Naive thymus-derived CD4-positive, alpha-beta T cell (primary cell): Measurements from ENCODE around the gene TLE6. TPM values are rescaled to one million over a fixed set of nuclear protein-coding genes. Genes with fewer than 3 reads are reported as not detected.

ENCODE experiments used
- ATAC-seq: fragments of 150-1000 bp; cut with Tn5 transposase; 2 replicates; pipeline ENCODE4 v1.10.0; 2021; ENCODE audit warnings: mild to moderate bottlenecking, moderate library complexity
- CTCF ChIA-PET: fragments of 350-600 bp; sonication (Branson Sonifier 250); formaldehyde crosslinking; loops from one replicate; lab custom pipeline; 2021; ENCODE audit warnings: antibody characterized with exemption; lab: Charles Lee
- POLR2A ChIA-PET: fragments of 350-600 bp; sonication (Branson Sonifier 250); formaldehyde crosslinking; loops from one replicate; lab custom pipeline; 2021; ENCODE audit warnings: antibody characterized with exemption, inconsistent platforms; lab: Charles Lee
- DNase-seq, 9 donors: peaks; one replicate each; pipeline versions ENCODE4 v3.0.0 to v3.0.0-alpha.2; 2020 to 2022; ENCODE audit warnings: mixed read lengths in 1 of 9
- H3K27ac ChIP-seq: one replicate; pipeline ENCODE4 v1.7.0; 2013; ENCODE audit warnings: mild to moderate bottlenecking, low read depth, low read length, moderate library complexity
- H3K27me3 ChIP-seq, 2 donors: one replicate each; pipeline ENCODE4 v1.7.0; 2013; ENCODE audit warnings: low read length in 2 of 2, mild to moderate bottlenecking in 2 of 2, moderate library complexity in 2 of 2; ENCODE audit not compliant: control insufficient read depth in 2 of 2, insufficient read depth in 2 of 2
- H3K36me3 ChIP-seq, 3 experiments: 1 replicate in 2 of 3; 2 replicates in 1 of 3; pipeline ENCODE4 v1.7.0; 2013; ENCODE audit warnings: low read length in 3 of 3, mild to moderate bottlenecking in 3 of 3, moderate library complexity in 1 of 3; ENCODE audit not compliant: insufficient read depth in 3 of 3, control insufficient read depth in 2 of 3
- H3K4me1 ChIP-seq, 2 donors: one replicate each; pipeline ENCODE4 v1.7.0; 2013; ENCODE audit warnings: low read length in 2 of 2, mild to moderate bottlenecking in 2 of 2, moderate library complexity in 1 of 2; ENCODE audit not compliant: control insufficient read depth in 2 of 2, insufficient read depth in 2 of 2
- H3K4me3 ChIP-seq: 2 replicates; pipeline ENCODE4 v1.7.0; 2013; ENCODE audit warnings: mild to moderate bottlenecking, low read length
- H3K9me3 ChIP-seq, 3 experiments: 1 replicate in 2 of 3; 2 replicates in 1 of 3; pipeline ENCODE4 v1.7.0; 2013; ENCODE audit warnings: low read length in 3 of 3; ENCODE audit not compliant: control insufficient read depth in 2 of 3
- H3K27ac Mint-ChIP-seq, 9 donors: one replicate each; pipeline ENCODE4 v1.8.0; 2020 to 2022; ENCODE audit warnings: mixed read lengths in 9 of 9, mild to moderate bottlenecking in 8 of 9, moderate library complexity in 5 of 9, inconsistent platforms in 2 of 9
- H3K27me3 Mint-ChIP-seq, 5 donors: one replicate each; pipeline ENCODE4 v1.8.0; 2021 to 2022; ENCODE audit warnings: mixed read lengths in 5 of 5, mild to moderate bottlenecking in 1 of 5
- H3K36me3 Mint-ChIP-seq, 5 donors: one replicate each; pipeline ENCODE4 v1.8.0; 2020 to 2022; ENCODE audit warnings: mixed read lengths in 5 of 5, mild to moderate bottlenecking in 3 of 5, inconsistent platforms in 1 of 5
- H3K4me1 Mint-ChIP-seq, 7 donors: one replicate each; pipeline ENCODE4 v1.8.0; 2020 to 2022; ENCODE audit warnings: mixed read lengths in 7 of 7, mild to moderate bottlenecking in 3 of 7, inconsistent platforms in 1 of 7
- H3K4me3 Mint-ChIP-seq, 10 donors: one replicate each; pipeline ENCODE4 v1.8.0; 2020 to 2022; ENCODE audit warnings: mild to moderate bottlenecking in 10 of 10, mixed read lengths in 10 of 10, moderate library complexity in 6 of 10, inconsistent platforms in 2 of 10
- H3K9me3 Mint-ChIP-seq, 11 donors: one replicate each; pipeline ENCODE4 v1.8.0; 2020 to 2022; ENCODE audit warnings: mixed read lengths in 11 of 11, mild to moderate bottlenecking in 4 of 11, inconsistent platforms in 1 of 11, moderate library complexity in 1 of 11
- intact Hi-C, 2 donors: fragments of 100-400 bp; cut with micrococcal nuclease; formaldehyde crosslinking; loops; one replicate each; pipeline ENCODE4 v1.15.1; 2023
- polyA plus RNA-seq, 2 donors: library from polyadenylated mRNA; unstranded; fragments of 300-500 nt; fragmentation: Illumina TruSeq; gene quantifications; one replicate each; pipeline ENCODE4 v1.2.3, GENCODE V29; 2021
- total RNA-seq, 6 experiments: library from RNA in 5 of 6; stranded (reverse) in 5 of 6; gene quantifications; 1 replicate in 5 of 6; 2 replicates in 1 of 6; pipeline ENCODE4 v1.2.3 and lab custom pipeline; 2021 to 2026

TLE6 gene
- total and polyA plus RNA-seq, 7 experiments from 2014 or later: 0.52 to 0.64 (median 0.60) TPM; not detected in 4

- no peaks in the 10 kb centered on the region for H3K9me3 Mint-ChIP-seq
- no peak overlapping the region for H3K4me3 ChIP-seq
- H3K27me3 ChIP-seq: no peaks in the 10 kb centered on the region
- POLR2A ChIA-PET: interaction anchor here (0.6 to 1.5 kb wide), 3 partner anchors 17 to 614 kb away, joined by 3 to 5 read pairs (median 3); no protein-coding TSS in a partner anchor
- intact Hi-C loops: no loop called here
- no peaks in the 10 kb centered on the region for H3K36me3 Mint-ChIP-seq
- peaks cover 0 to 4% (median 0%) of the 10 kb centered on the region in 5 donors for H3K27me3 Mint-ChIP-seq
- no peak for DNase-seq
- peaks cover 0 to 5% (median 0%) of the 10 kb centered on the region in 7 donors for H3K4me1 Mint-ChIP-seq
- CTCF ChIA-PET: interaction anchor here (0.7 kb wide), 1 partner anchor 48 kb away, joined by 3 read pairs; no protein-coding TSS in a partner anchor
- no peak for ATAC-seq
- H3K27ac ChIP-seq: no peak overlapping the region
- no peaks in the 10 kb centered on the region for H3K36me3 ChIP-seq
- H3K4me3 Mint-ChIP-seq: no peak overlapping the region
- no peak overlapping the region for H3K27ac Mint-ChIP-seq
- H3K4me1 ChIP-seq: no peaks in the 10 kb centered on the region
- no peaks in the 10 kb centered on the region for H3K9me3 ChIP-seq
Observed at GRCh38 chr19:2967972-2968371, 9.4 kb upstream of the TLE6 start.

GRCh38 chr19:2969104-2969504 lies 8.3 kb upstream of the TLE6 start:
- Histone ChIP-seq H3K4me3 (no peak overlapping the region), H3K27me3 (no peaks in the 10 kb centered on the region), H3K36me3 (no peaks in the 10 kb centered on the region), H3K9me3 (no peaks in the 10 kb centered on the region), H3K27ac (no peak overlapping the region), H3K4me1 (no peaks in the 10 kb centered on the region)
- ChIA-PET POLR2A (interaction anchor here (0.6 kb wide), 1 partner anchor 165 kb away, joined by 4 read pairs; no protein-coding TSS in a partner anchor), CTCF (no interaction called here)
- no peaks in the 10 kb centered on the region for H3K36me3 Mint-ChIP-seq
- DNase-seq (no peak), ATAC-seq (no peak)
- intact Hi-C loops: no loop called here
- no peaks in the 10 kb centered on the region for H3K9me3 Mint-ChIP-seq
- H3K27ac Mint-ChIP-seq: peak overlapping the region in 1 of 9 donors; percentile 53
- no peak overlapping the region for H3K4me3 Mint-ChIP-seq
- H3K4me1 Mint-ChIP-seq: peaks cover 0 to 5% (median under 1%) of the 10 kb centered on the region in 7 donors
- peaks cover 0 to 6% (median 0%) of the 10 kb centered on the region in 5 donors for H3K27me3 Mint-ChIP-seq

GRCh38 chr19:2970201-2970835 lies 7.0 kb upstream of the TLE6 start:
- Histone ChIP-seq H3K27me3 (no peaks in the 10 kb centered on the region), H3K9me3 (no peaks in the 10 kb centered on the region), H3K4me1 (no peaks in the 10 kb centered on the region), H3K4me3 (no peak overlapping the region), H3K27ac (no peak overlapping the region), H3K36me3 (no peaks in the 10 kb centered on the region)
- H3K9me3 Mint-ChIP-seq: no peaks in the 10 kb centered on the region
- H3K36me3 Mint-ChIP-seq: no peaks in the 10 kb centered on the region
- POLR2A ChIA-PET: interaction anchor here (0.6 to 0.7 kb wide), 3 partner anchors 40 to 206 kb away, joined by 3 read pairs; no protein-coding TSS in a partner anchor
- CTCF ChIA-PET: interaction anchor here (1.1 to 2.0 kb wide), 2 partner anchors 133 to 138 kb away, joined by 3 to 9 read pairs; no protein-coding TSS in a partner anchor
- H3K27ac Mint-ChIP-seq: no peak overlapping the region
- DNase-seq: no peak
- peaks cover 0 to 16% (median 3%) of the 10 kb centered on the region in 5 donors for H3K27me3 Mint-ChIP-seq
- no peak overlapping the region for H3K4me3 Mint-ChIP-seq
- no peak for ATAC-seq
- intact Hi-C loops: no loop called here
- H3K4me1 Mint-ChIP-seq: peaks cover 0 to 11% (median 6%) of the 10 kb centered on the region in 7 donors

- no peak for ATAC-seq
- H3K4me1 ChIP-seq: peaks cover 10 to 12% of the 10 kb centered on the region in 2 donors
- peaks cover 0 to 27% (median 18%) of the 10 kb centered on the region in 7 donors for H3K4me1 Mint-ChIP-seq
Observed at GRCh38 chr19:2973229-2973628, 4.1 kb upstream of the TLE6 start.

GRCh38 chr19:2974342-2975041 lies 2.9 kb upstream of the TLE6 start:
- Mint-ChIP-seq H3K27me3 (peaks cover 0 to 18% (median 3%) of the 10 kb centered on the region in 5 donors), H3K4me1 (peaks cover 0 to 24% (median 18%) of the 10 kb centered on the region in 7 donors), H3K4me3 (peak overlapping the region in 7 of 10 donors; percentile 17 to 57 (median 32)), H3K36me3 (no peaks in the 10 kb centered on the region), H3K9me3 (no peaks in the 10 kb centered on the region), H3K27ac (peak overlapping the region in 1 of 9 donors; percentile 58)
- Histone ChIP-seq H3K4me3 (no peak overlapping the region), H3K36me3 (no peaks in the 10 kb centered on the region), H3K27me3 (no peaks in the 10 kb centered on the region), H3K27ac (no peak overlapping the region), H3K4me1 (peaks cover 10 to 12% of the 10 kb centered on the region in 2 donors), H3K9me3 (no peaks in the 10 kb centered on the region)
- POLR2A ChIA-PET: interaction anchor here (3.9 kb wide), 1 partner anchor 62 kb away, joined by 20 read pairs; no protein-coding TSS in a partner anchor
- CTCF ChIA-PET: interaction anchor here (0.9 to 1.3 kb wide), 2 partner anchors 12 to 133 kb away, joined by 3 read pairs; no protein-coding TSS in a partner anchor
- DNase-seq (peak in 1 of 9 donors; percentile 25), ATAC-seq (no peak)
- intact Hi-C loops: no loop called here

More at GRCh38 chr19:2973229-2973628, 4.1 kb upstream of the TLE6 start:
- no peak for DNase-seq
- Mint-ChIP-seq H3K4me3 (no peak overlapping the region), H3K9me3 (no peaks in the 10 kb centered on the region), H3K27ac (no peak overlapping the region), H3K36me3 (no peaks in the 10 kb centered on the region), H3K27me3 (peaks cover 0 to 18% (median 3%) of the 10 kb centered on the region in 5 donors)
- ChIA-PET POLR2A (no interaction called here), CTCF (interaction anchor here (0.9 kb wide), 1 partner anchor 11 kb away, joined by 3 read pairs; no protein-coding TSS in a partner anchor)
- Histone ChIP-seq H3K27me3 (no peaks in the 10 kb centered on the region), H3K36me3 (no peaks in the 10 kb centered on the region), H3K27ac (no peak overlapping the region), H3K9me3 (no peaks in the 10 kb centered on the region), H3K4me3 (no peak overlapping the region)
- intact Hi-C loops: no loop called here

GRCh38 chr19:2976609-2977000 lies 759 bp upstream of the TLE6 start:
- H3K27me3 Mint-ChIP-seq: peaks cover 1 to 18% (median 4%) of the 10 kb centered on the region in 5 donors
- Histone ChIP-seq H3K27ac (peak overlapping the region; percentile 44), H3K9me3 (no peaks in the 10 kb centered on the region), H3K4me1 (peaks cover 10 to 12% of the 10 kb centered on the region in 2 donors), H3K4me3 (peak overlapping the region; percentile 75), H3K27me3 (no peaks in the 10 kb centered on the region), H3K36me3 (no peaks in the 10 kb centered on the region)
- ATAC-seq (no peak), DNase-seq (no peak)
- H3K27ac Mint-ChIP-seq: peak overlapping the region; percentile 38 to 95 (median 88)
- H3K4me1 Mint-ChIP-seq: peaks cover 0 to 24% (median 18%) of the 10 kb centered on the region in 7 donors
- no peaks in the 10 kb centered on the region for H3K9me3 Mint-ChIP-seq
- POLR2A ChIA-PET: interaction anchor here (0.7 to 3.9 kb wide), 8 partner anchors 14 to 207 kb away, joined by 3 to 20 read pairs (median 4); no protein-coding TSS in a partner anchor
- no peaks in the 10 kb centered on the region for H3K36me3 Mint-ChIP-seq
- peak overlapping the region; percentile 88 to 98 (median 95) for H3K4me3 Mint-ChIP-seq
- CTCF ChIA-PET: interaction anchor here (1.0 kb wide), 2 partner anchors 26 to 156 kb away, joined by 5 to 6 read pairs; no protein-coding TSS in a partner anchor
- intact Hi-C loops: loop anchor here in 1 of 2 donors (2.0 kb wide), 2 partner anchors 58 to 84 kb away; no protein-coding TSS in a partner anchor
